Ectodermal cell (in vitro differentiated cells): ENCODE results near the gene LMX1A.

ENCODE experiments used
- H3K27ac ChIP-seq: 2 replicates; pipeline ENCODE4 v1.7.0; 2013; ENCODE audit warnings: mild to moderate bottlenecking, low read depth, low read length; ENCODE audit not compliant: insufficient read depth, poor library complexity, severe bottlenecking
- H3K27me3 ChIP-seq: 2 replicates; pipeline ENCODE4 v1.7.0; 2013; ENCODE audit warnings: mild to moderate bottlenecking, low read length; ENCODE audit not compliant: insufficient read depth, control insufficient read depth, poor library complexity, severe bottlenecking
- H3K36me3 ChIP-seq: one replicate; pipeline ENCODE4 v1.7.0; 2013; ENCODE audit warnings: low read length; ENCODE audit not compliant: control insufficient read depth, insufficient read depth
- H3K4me1 ChIP-seq: one replicate; pipeline ENCODE4 v1.7.0; 2013; ENCODE audit warnings: low read length; ENCODE audit not compliant: control insufficient read depth, insufficient read depth
- H3K4me3 ChIP-seq: 2 replicates; pipeline ENCODE4 v1.7.0; 2013; ENCODE audit warnings: low read depth, low read length, control low read depth; ENCODE audit not compliant: insufficient read depth
- H3K9me3 ChIP-seq: 2 replicates; pipeline ENCODE4 v1.7.0; 2013; ENCODE audit warnings: mild to moderate bottlenecking, low read length, moderate library complexity; ENCODE audit not compliant: control insufficient read depth
- WGBS, 2 experiments: methylation state at CpG; one replicate each; pipeline ENCODE4 v1.1.7; 2013; ENCODE audit warnings: missing lambda C conversion rate in 2 of 2; 5-methylcytosine and 5-hydroxymethylcytosine counted together

Gene LMX1A

DNA sequence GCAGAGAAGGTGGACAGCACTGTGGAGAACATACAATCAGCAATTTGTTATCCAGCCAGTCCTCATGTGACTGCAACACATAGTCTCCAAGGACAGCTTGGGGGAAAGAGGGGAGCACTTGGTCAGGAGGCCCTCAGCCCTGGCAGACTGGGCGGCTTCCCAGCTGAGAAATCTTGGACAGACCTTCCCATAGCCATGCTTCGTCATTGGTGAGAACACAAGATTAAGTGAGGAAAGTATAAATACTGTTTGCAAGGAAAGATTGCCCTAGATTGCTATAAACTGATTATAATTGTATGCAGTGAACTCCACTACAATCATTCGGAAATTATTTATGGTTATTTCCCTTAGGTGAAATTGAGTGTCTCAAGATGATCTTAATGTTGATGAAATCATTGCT is 131.5 kb downstream of the LMX1A start:
- no peaks in the 10 kb centered on the region for H3K27me3 ChIP-seq
- WGBS, 2 experiments: 96 to 97% methylated on average over 2 to 3 of the region's 3 CpGs

DNA sequence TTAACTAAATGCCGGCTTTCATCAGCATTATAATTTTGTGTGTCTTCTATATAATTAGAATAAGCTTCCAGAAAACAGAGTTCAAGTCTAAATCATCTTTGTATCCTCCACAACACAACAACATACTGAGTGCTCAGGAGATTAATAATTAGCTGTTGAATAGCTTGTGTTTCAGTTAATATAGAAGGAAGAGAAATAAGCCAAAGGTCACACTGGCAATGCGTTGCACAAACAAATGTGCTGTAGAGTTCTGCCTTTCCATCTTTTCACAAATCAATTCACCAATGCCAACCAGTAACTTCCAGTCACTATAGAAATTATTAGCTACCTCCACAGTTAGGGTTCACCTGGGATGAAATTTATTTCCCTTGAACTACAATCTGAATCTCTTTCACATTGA is 132.0 kb downstream of the LMX1A start:
- 95 to 100% methylated on average over 1 to 2 of the region's 2 CpGs for whole genome bisulfite sequencing, 2 experiments
- Histone ChIP-seq H3K27me3 (no peaks in the 10 kb centered on the region), H3K36me3 (no peaks in the 10 kb centered on the region), H3K4me1 (peaks cover 21% of the 10 kb centered on the region), H3K4me3 (no peak overlapping the region), H3K9me3 (no peaks in the 10 kb centered on the region), H3K27ac (no peak overlapping the region)

More for the DNA sequence above, 131.5 kb downstream of the LMX1A start:
- Histone ChIP-seq H3K27ac (no peak overlapping the region), H3K36me3 (no peaks in the 10 kb centered on the region), H3K9me3 (no peaks in the 10 kb centered on the region), H3K4me1 (peaks cover 19% of the 10 kb centered on the region), H3K4me3 (no peak overlapping the region)

DNA sequence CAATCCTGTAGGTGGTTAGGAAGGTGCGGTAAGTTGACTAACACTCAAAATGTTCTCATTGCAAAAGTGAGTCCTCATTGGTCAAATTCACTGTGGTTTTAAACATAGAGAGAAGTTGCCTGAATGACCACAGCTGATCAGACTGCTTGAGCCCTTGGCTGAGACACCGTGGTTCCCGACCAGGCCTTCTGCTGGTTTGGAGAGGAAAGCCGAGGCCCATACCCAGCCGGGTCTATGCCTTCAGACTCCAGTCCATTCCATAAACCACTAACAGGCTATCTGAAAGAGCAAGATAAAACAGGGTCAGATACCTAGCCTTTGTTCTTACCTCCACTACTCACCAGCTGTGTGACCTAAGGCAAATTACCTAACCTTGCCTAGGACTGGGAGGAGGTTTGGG is 133.9 kb downstream of the LMX1A start:
- Histone ChIP-seq H3K27me3 (no peaks in the 10 kb centered on the region), H3K36me3 (no peaks in the 10 kb centered on the region), H3K4me1 (peaks cover 40% of the 10 kb centered on the region), H3K9me3 (no peaks in the 10 kb centered on the region), H3K27ac (no peak overlapping the region), H3K4me3 (no peak overlapping the region)
- WGBS, 2 experiments: 91 to 96% methylated on average over 5 of the region's 5 CpGs

- 70 to 76% methylated on average over 6 of the region's 6 CpGs for WGBS, 2 experiments
- no peak overlapping the region for H3K27ac ChIP-seq
- no peaks in the 10 kb centered on the region for H3K27me3 ChIP-seq
- peaks cover 52% of the 10 kb centered on the region for H3K4me1 ChIP-seq
- no peaks in the 10 kb centered on the region for H3K9me3 ChIP-seq
- no peak overlapping the region for H3K4me3 ChIP-seq
- no peaks in the 10 kb centered on the region for H3K36me3 ChIP-seq
Measured at GRCh38 chr1:165218731-165219130, 137.8 kb downstream of the LMX1A start.

GRCh38 chr1:165217958-165218357 is 138.6 kb downstream of the LMX1A start:
- 92 to 100% methylated on average over 1 of the region's 1 CpG for WGBS, 2 experiments
- Histone ChIP-seq H3K4me1 (peaks cover 52% of the 10 kb centered on the region), H3K27me3 (no peaks in the 10 kb centered on the region), H3K27ac (no peak overlapping the region), H3K4me3 (no peak overlapping the region), H3K36me3 (peaks cover 6% of the 10 kb centered on the region), H3K9me3 (no peaks in the 10 kb centered on the region)

DNA sequence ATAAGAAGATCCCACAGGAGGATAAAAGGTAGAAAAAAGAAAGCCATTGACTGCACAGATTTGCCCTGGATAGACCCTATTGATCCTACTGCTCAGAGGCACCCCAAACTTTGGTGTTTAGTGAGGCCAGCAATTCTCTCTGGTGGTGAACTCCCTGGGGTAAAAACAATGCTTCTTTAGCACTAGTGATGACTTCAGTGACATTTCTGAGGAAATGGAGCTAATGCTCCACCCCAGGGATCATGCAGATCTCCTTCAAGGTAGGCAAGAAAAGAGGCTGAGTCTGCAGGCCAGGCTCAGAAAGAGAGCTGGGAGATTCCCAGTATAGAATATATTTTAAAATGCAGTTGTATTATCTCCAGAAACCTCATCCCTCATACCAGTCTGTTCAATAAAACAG is 140.3 kb downstream of the LMX1A start:
- Histone ChIP-seq H3K4me1 (peaks cover 42% of the 10 kb centered on the region), H3K9me3 (no peaks in the 10 kb centered on the region), H3K36me3 (peaks cover 14% of the 10 kb centered on the region), H3K27ac (no peak overlapping the region), H3K4me3 (no peak overlapping the region), H3K27me3 (no peaks in the 10 kb centered on the region)

DNA sequence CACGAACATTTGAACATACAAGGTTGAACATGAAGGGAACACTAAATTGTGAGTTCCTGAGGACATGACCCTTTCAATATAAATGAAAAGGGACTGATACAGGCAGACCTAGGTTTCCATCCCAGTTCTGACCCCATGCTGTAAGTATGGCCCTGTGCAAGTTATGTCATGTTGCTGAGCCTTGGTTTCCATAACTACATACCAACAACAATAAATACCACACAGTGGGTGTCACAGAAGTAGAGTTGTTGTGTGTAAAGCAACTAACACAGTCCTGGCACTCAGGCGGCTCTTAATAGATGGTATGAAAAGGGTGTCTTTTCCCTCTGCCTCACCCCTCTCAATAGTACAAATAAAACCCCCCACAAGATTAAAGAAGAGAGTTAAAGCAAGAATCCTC is 140.8 kb downstream of the LMX1A start:
- Histone ChIP-seq H3K4me1 (peaks cover 38% of the 10 kb centered on the region), H3K27me3 (no peaks in the 10 kb centered on the region), H3K4me3 (no peak overlapping the region), H3K9me3 (no peaks in the 10 kb centered on the region), H3K36me3 (peaks cover 14% of the 10 kb centered on the region), H3K27ac (no peak overlapping the region)
- WGBS, 2 experiments: 98 to 100% methylated on average over 1 to 2 of the region's 2 CpGs

DNA sequence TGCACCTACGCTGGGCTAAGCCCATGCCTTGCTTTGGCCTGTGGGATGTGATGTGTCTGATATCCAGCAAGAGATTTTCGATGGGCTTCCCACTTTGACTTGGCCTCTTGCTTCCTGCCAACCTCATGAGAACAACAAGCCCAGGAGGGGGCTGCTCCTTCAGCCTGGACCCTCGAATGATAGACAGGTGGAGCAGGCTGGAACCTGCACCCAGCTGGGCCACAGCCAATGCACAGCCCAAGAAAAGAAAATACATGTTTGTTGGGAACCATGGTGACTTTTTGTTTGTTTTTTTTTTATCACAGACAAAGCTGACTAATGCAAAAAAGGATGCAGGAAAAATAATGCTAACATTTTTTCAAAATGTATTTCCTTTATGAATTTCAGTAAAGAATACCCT is 144.3 kb downstream of the LMX1A start:
- H3K36me3 ChIP-seq: peaks cover 14% of the 10 kb centered on the region
- WGBS, 2 experiments: 58 to 87% methylated on average over 2 to 3 of the region's 3 CpGs
- H3K4me1 ChIP-seq: peaks cover 9% of the 10 kb centered on the region
- no peaks in the 10 kb centered on the region for H3K9me3 ChIP-seq
- H3K4me3 ChIP-seq: no peak overlapping the region
- H3K27ac ChIP-seq: no peak overlapping the region
- H3K27me3 ChIP-seq: no peaks in the 10 kb centered on the region

GRCh38 chr1:165207853-165208515 is 148.5 kb downstream of the LMX1A start:
- Histone ChIP-seq H3K4me3 (no peak overlapping the region), H3K27ac (no peak overlapping the region), H3K27me3 (no peaks in the 10 kb centered on the region), H3K9me3 (no peaks in the 10 kb centered on the region), H3K36me3 (peaks cover 18% of the 10 kb centered on the region), H3K4me1 (no peaks in the 10 kb centered on the region)
- WGBS, 2 experiments: 84 to 87% methylated on average over 5 of the region's 5 CpGs

DNA sequence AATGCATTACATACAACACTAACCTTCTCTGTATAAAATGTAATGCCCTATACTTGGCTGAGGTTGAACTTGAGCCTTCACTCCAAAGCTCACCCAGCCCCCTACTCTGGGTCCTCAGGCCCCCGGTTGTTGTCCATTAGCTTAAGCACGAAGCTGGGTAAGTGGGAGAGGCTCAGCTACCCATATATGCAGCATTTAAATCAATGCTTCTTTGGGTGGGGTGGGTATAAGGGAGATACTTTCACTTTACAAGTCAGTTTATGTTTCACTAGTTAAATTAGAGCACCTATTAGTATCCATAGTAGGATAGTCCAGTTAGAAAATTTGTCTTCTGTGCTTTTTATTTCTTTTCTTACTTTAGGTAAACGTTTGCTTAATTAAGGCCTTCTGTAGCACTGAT is 151.4 kb downstream of the LMX1A start:
- Histone ChIP-seq H3K27ac (no peak overlapping the region), H3K36me3 (peaks cover 10% of the 10 kb centered on the region), H3K4me1 (no peaks in the 10 kb centered on the region), H3K4me3 (no peak overlapping the region), H3K9me3 (no peaks in the 10 kb centered on the region), H3K27me3 (no peaks in the 10 kb centered on the region)
- WGBS, 2 experiments: 90 to 100% methylated on average over 3 of the region's 3 CpGs

DNA sequence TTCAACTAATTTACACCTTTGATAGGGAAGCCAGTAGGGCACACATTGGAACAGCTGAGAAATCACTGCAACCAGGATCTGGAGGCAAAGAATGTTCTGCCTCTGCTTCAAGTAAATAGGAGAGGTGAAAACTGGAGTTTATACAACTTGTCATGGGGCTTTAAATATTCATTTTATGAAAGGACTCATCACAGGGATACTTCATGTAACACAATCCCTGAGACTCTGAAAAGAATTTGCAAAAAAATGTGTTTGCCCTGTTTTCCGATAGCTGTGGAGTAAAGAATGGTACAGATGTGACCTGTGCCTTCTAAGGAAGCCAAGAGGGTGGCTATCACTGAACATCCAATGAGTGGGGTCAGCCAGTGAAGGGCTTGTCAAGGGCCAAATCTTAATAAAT is 152.0 kb downstream of the LMX1A start:
- H3K36me3 ChIP-seq: peaks cover 10% of the 10 kb centered on the region
- no peaks in the 10 kb centered on the region for H3K9me3 ChIP-seq
- no peak overlapping the region for H3K4me3 ChIP-seq
- WGBS, 2 experiments: 91 to 93% methylated on average over 1 of the region's 1 CpG
- H3K27me3 ChIP-seq: no peaks in the 10 kb centered on the region
- no peak overlapping the region for H3K27ac ChIP-seq
- no peaks in the 10 kb centered on the region for H3K4me1 ChIP-seq
